Neural progenitor cell (in vitro differentiated cells): ENCODE results near the gene RMRP. TPM values are rescaled to one million over a fixed set of nuclear protein-coding genes. Genes with fewer than 3 reads are reported as not detected.

Experiments
- DNase-seq: peaks from one replicate; pipeline ENCODE4 v3.0.0-alpha.2; 2016; ENCODE audit warnings: low spot score
- H2AFZ ChIP-seq: fragments of 200-600 bp; sonication (generic); replicated peaks from 2 replicates; pipeline ENCODE4 v1.6.1; 2016; ENCODE audit warnings: antibody characterized with exemption
- H3F3A ChIP-seq: fragments of 200-600 bp; sonication (generic); 2 replicates; pipeline ENCODE4 v1.6.1; 2016; ENCODE audit warnings: antibody characterized with exemption, low read depth
- H3K27ac ChIP-seq: fragments of 200-600 bp; sonication (generic); 2 replicates; pipeline ENCODE4 v1.5.1; 2016; ENCODE audit warnings: mild to moderate bottlenecking
- H3K27me3 ChIP-seq: fragments of 200-600 bp; sonication (generic); 2 replicates; pipeline ENCODE4 v1.6.1; 2016; ENCODE audit warnings: mild to moderate bottlenecking, moderate library complexity
- H3K36me3 ChIP-seq: fragments of 200-600 bp; sonication (generic); 2 replicates; pipeline ENCODE4 v1.5.1; 2016
- H3K4me1 ChIP-seq: fragments of 200-600 bp; sonication (generic); 2 replicates; pipeline ENCODE4 v1.6.1; 2016; ENCODE audit warnings: mixed run types
- H3K4me2 ChIP-seq: fragments of 200-600 bp; sonication (generic); 2 replicates; pipeline ENCODE4 v1.6.1; 2016
- H3K4me3 ChIP-seq: fragments of 200-600 bp; sonication (generic); 2 replicates; pipeline ENCODE4 v1.5.1; 2016
- H3K79me2 ChIP-seq: fragments of 200-600 bp; sonication (generic); 2 replicates; pipeline ENCODE4 v1.6.1; 2016; ENCODE audit warnings: low read depth
- H3K9ac ChIP-seq: fragments of 200-600 bp; sonication (generic); 2 replicates; pipeline ENCODE4 v1.6.1; 2016
- H3K9me3 ChIP-seq: fragments of 200-600 bp; sonication (generic); 2 replicates; pipeline ENCODE4 v1.5.1; 2016; ENCODE audit warnings: low read depth
- H4K20me1 ChIP-seq: fragments of 200-600 bp; sonication (generic); 2 replicates; pipeline ENCODE4 v1.6.1; 2016; ENCODE audit warnings: low read depth
- H3K27ac Mint-ChIP-seq: 3 replicates; pipeline ENCODE4 v1.8.0; 2021; ENCODE audit warnings: mixed read lengths
- H3K27me3 Mint-ChIP-seq: 2 replicates; pipeline ENCODE4 v1.8.0; 2022; ENCODE audit warnings: low read depth, mild to moderate bottlenecking, inconsistent platforms, moderate library complexity, mixed read lengths; ENCODE audit not compliant: insufficient read depth
- H3K36me3 Mint-ChIP-seq: 3 replicates; pipeline ENCODE4 v1.8.0; 2021; ENCODE audit warnings: mixed read lengths
- H3K4me1 Mint-ChIP-seq: 3 replicates; pipeline ENCODE4 v1.8.0; 2021; ENCODE audit warnings: mixed read lengths
- H3K4me3 Mint-ChIP-seq: 3 replicates; pipeline ENCODE4 v1.8.0; 2021; ENCODE audit warnings: mild to moderate bottlenecking, moderate library complexity, mixed read lengths
- H3K9me3 Mint-ChIP-seq: 3 replicates; pipeline ENCODE4 v1.8.0; 2020; ENCODE audit warnings: mixed read lengths
- CTCF ChIP-seq: fragments of 200-600 bp; sonication (generic); IDR thresholded peaks from 2 replicates; pipeline ENCODE4 v1.5.1; 2017; ENCODE audit warnings: antibody characterized with exemption, mild to moderate bottlenecking
- EZH2 ChIP-seq: fragments of 200-600 bp; sonication (generic); IDR thresholded peaks from 2 replicates; pipeline ENCODE4 v1.6.1; 2017; ENCODE audit warnings: antibody characterized with exemption, mild to moderate bottlenecking, moderate library complexity
- EZH2phosphoT487 ChIP-seq: fragments of 200-600 bp; sonication (generic); IDR thresholded peaks from 2 replicates; pipeline ENCODE4 v1.6.1; 2017; ENCODE audit warnings: antibody characterized with exemption
- total RNA-seq: library from RNA; depleted of rRNA; stranded (reverse); fragments of >200 nt; gene quantifications from 2 replicates; pipeline ENCODE4 v1.2.3, GENCODE V29; 2015; ENCODE audit warnings: low replicate concordance

RMRP gene
- 1,307 and 2,709 TPM in 2 replicates for total RNA-seq

DNA sequence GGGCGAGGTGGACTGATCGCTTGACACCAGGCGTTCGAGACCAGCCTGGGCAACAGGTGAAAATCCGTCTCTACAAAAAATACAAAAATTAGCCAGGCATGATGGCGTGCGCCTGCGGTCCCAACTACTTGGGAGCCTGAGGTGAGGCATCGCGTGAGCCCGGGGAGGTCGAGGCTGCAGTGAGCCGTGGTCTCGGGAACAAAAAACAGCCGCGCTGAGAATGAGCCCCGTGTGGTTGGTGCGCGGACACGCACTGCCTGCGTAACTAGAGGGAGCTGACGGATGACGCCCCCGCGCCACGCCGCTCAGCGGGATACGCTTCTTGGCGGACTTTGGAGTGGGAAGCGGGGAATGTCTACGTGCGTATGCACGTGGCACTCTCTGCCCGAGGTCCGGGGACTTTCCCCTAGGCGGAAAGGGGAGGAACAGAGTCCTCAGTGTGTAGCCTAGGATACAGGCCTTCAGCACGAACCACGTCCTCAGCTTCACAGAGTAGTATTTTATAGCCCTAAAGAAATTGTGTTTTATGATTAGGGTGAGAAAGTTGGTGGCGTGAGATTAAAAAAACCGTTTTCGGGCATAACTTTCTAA, at the start of gene RMRP:
Gene RMRP, minus strand, starts transcription at position 474 of the 591 bp plus-strand sequence.
- Mint-ChIP-seq H3K27ac (peak within 1 kb of the TSS; percentile 100), H3K36me3 (peaks cover 27% of the 10 kb centered on the region), H3K4me1 (peaks cover 45% of the 10 kb centered on the region), H3K9me3 (peaks cover 3% of the 10 kb centered on the region), H3K4me3 (peak within 1 kb of the TSS; percentile 91), H3K27me3 (peaks cover 15% of the 10 kb centered on the region)
- peaks cover 15% of the 10 kb centered on the region for H3K27me3 ChIP-seq
- H3F3A ChIP-seq, result peaks cover 48% of the 10 kb centered on the region
- peaks cover 10% of the 10 kb centered on the region for H4K20me1 ChIP-seq
- H3K36me3 ChIP-seq, result no peaks in the 10 kb centered on the region
- no peaks in the 10 kb centered on the region for H3K4me1 ChIP-seq
- no peaks in the 10 kb centered on the region for H3K9me3 ChIP-seq
- peak within 1 kb of the TSS; percentile 82 for H3K4me2 ChIP-seq
- peak within 1 kb of the TSS; percentile 75 for H3K4me3 ChIP-seq
- H3K79me2 ChIP-seq, result peaks cover 8% of the 10 kb centered on the region
- H3K27ac ChIP-seq, result peak within 1 kb of the TSS; percentile 97
- no peak for TF ChIP-seq EZH2phosphoT487
- peak; percentile 30 for TF ChIP-seq CTCF
- H2AFZ ChIP-seq, result peak within 1 kb of the TSS; percentile 60
- peak; percentile 98 for DNase-seq
- H3K9ac ChIP-seq, result peak within 1 kb of the TSS; percentile 78

DNA sequence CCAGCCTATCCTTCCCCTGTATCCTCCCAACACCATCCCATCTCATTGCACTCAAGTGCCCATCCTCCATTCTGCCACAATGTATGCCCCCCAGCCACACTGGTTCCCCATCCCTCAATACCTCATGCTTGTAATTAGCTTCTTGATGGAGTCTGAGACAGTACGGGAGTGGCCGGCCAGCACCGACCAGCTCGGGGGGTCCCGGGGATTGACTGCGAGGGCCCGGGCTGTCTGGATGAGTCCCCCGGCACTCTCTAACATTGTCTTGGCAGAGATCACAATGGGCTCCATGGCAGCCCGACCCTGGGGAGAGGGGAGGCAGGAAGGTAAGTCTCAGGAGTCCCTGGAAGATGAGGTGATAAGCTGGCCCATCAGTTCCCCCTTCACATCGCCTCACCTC, 49.1 kb upstream of the RMRP start:
- H3K36me3 ChIP-seq, result no peaks in the 10 kb centered on the region
- no peaks in the 10 kb centered on the region for H3K9me3 Mint-ChIP-seq

GRCh38 chr9:35705836-35706430, 48.1 kb upstream of the RMRP start:
- Histone ChIP-seq H3K27me3 (no peaks in the 10 kb centered on the region), H3K27ac (no peak overlapping the region), H3K4me1 (no peaks in the 10 kb centered on the region), H3K4me3 (no peak overlapping the region), H3K9ac (no peak overlapping the region), H4K20me1 (no peaks in the 10 kb centered on the region), H3F3A (no peaks in the 10 kb centered on the region), H3K4me2 (no peak overlapping the region), H3K9me3 (no peaks in the 10 kb centered on the region), H3K79me2 (no peaks in the 10 kb centered on the region), H2AFZ (no peak overlapping the region), H3K36me3 (no peaks in the 10 kb centered on the region)
- H3K9me3 Mint-ChIP-seq, result no peaks in the 10 kb centered on the region
- H3K36me3 Mint-ChIP-seq, result peaks cover 39% of the 10 kb centered on the region
- peaks cover 4% of the 10 kb centered on the region for H3K27me3 Mint-ChIP-seq
- no peak for TF ChIP-seq EZH2phosphoT487
- TF ChIP-seq EZH2, result no peak
- no peak for TF ChIP-seq CTCF
- H3K4me1 Mint-ChIP-seq, result no peaks in the 10 kb centered on the region
- H3K4me3 Mint-ChIP-seq, result no peak overlapping the region
- no peak for DNase-seq
- no peak overlapping the region for H3K27ac Mint-ChIP-seq

More for the DNA sequence above, 49.1 kb upstream of the RMRP start:
- Histone ChIP-seq H3K27me3 (no peaks in the 10 kb centered on the region), H4K20me1 (no peaks in the 10 kb centered on the region), H3K9ac (no peak overlapping the region), H3K4me1 (no peaks in the 10 kb centered on the region), H2AFZ (no peak overlapping the region), H3K9me3 (no peaks in the 10 kb centered on the region), H3K4me2 (no peak overlapping the region), H3F3A (no peaks in the 10 kb centered on the region), H3K27ac (no peak overlapping the region), H3K79me2 (no peaks in the 10 kb centered on the region), H3K4me3 (no peak overlapping the region)
- H3K4me3 Mint-ChIP-seq, result no peak overlapping the region
- H3K27ac Mint-ChIP-seq, result no peak overlapping the region
- peaks cover 4% of the 10 kb centered on the region for H3K27me3 Mint-ChIP-seq
- H3K4me1 Mint-ChIP-seq, result no peaks in the 10 kb centered on the region
- H3K36me3 Mint-ChIP-seq, result peaks cover 45% of the 10 kb centered on the region
- TF ChIP-seq EZH2 (no peak), CTCF (no peak), EZH2phosphoT487 (no peak)
- DNase-seq, result no peak
